Measurements from ENCODE around the gene NIBAN1. TPM values are rescaled to one million over a fixed set of nuclear protein-coding genes. Genes with fewer than 3 reads are reported as not detected.

The NIBAN1 gene
- total RNA-seq, 1 donor: 66.2 TPM

GRCh38 chr1:184941735-184942134 lies 32.6 kb downstream of the NIBAN1 start:
- Histone ChIP-seq H3K27me3 (ENCODE audit: insufficient read depth, low read length) (peaks cover 6% of the 10 kb centered on the region), H2AFZ (ENCODE audit: low read length) (no peak overlapping the region), H3K4me3 (ENCODE audit: insufficient read depth, low read length) (no peak overlapping the region), H3K4me1 (ENCODE audit: insufficient read depth, low read length) (peaks cover 2% of the 10 kb centered on the region), H4K20me1 (ENCODE audit: insufficient read depth, low read length) (no peaks in the 10 kb centered on the region), H3K9me3 (ENCODE audit: low read depth, low read length) (no peaks in the 10 kb centered on the region), H3K27ac (ENCODE audit: low read depth, low read length) (no peak overlapping the region), H3K4me2 (ENCODE audit: insufficient read depth, low read length) (no peak overlapping the region), H3K79me2 (ENCODE audit: insufficient read depth, low read length) (no peaks in the 10 kb centered on the region), H3K36me3 (ENCODE audit: insufficient read depth, low read length) (no peaks in the 10 kb centered on the region)
- DNase-seq (ENCODE audit: insufficient read length, low spot score, missing footprints): no peak
- TF ChIP-seq CTCF (IDR thresholded peaks at IDR 0.05; ENCODE audit: extremely low read depth, low read depth, low read length): no peak

- Histone ChIP-seq H3K9me3 (ENCODE audit: low read depth, low read length) (no peaks in the 10 kb centered on the region), H3K4me2 (ENCODE audit: insufficient read depth, low read length) (no peak overlapping the region), H3K4me3 (ENCODE audit: insufficient read depth, low read length) (no peak overlapping the region), H3K27ac (ENCODE audit: low read depth, low read length) (no peak overlapping the region), H3K79me2 (ENCODE audit: insufficient read depth, low read length) (no peaks in the 10 kb centered on the region), H2AFZ (ENCODE audit: low read length) (no peak overlapping the region), H3K27me3 (ENCODE audit: insufficient read depth, low read length) (peaks cover 6% of the 10 kb centered on the region), H3K4me1 (ENCODE audit: insufficient read depth, low read length) (peaks cover 2% of the 10 kb centered on the region), H4K20me1 (ENCODE audit: insufficient read depth, low read length) (no peaks in the 10 kb centered on the region), H3K36me3 (ENCODE audit: insufficient read depth, low read length) (no peaks in the 10 kb centered on the region)
- TF ChIP-seq CTCF (IDR thresholded peaks at IDR 0.05; ENCODE audit: extremely low read depth, low read depth, low read length): no peak
- DNase-seq (ENCODE audit: insufficient read length, low spot score, missing footprints): no peak
Observed at GRCh38 chr1:184941410-184941733, 32.9 kb downstream of the NIBAN1 start.

- H2AFZ ChIP-seq (ENCODE audit: low read length): no peak overlapping the region
- H3K9me3 ChIP-seq (ENCODE audit: low read depth, low read length): no peaks in the 10 kb centered on the region
- H3K4me2 ChIP-seq (ENCODE audit: insufficient read depth, low read length): no peak overlapping the region
- no peak for DNase-seq (ENCODE audit: insufficient read length, low spot score, missing footprints)
- H3K27ac ChIP-seq (ENCODE audit: low read depth, low read length): no peak overlapping the region
- no peaks in the 10 kb centered on the region for H3K79me2 ChIP-seq (ENCODE audit: insufficient read depth, low read length)
- peaks cover 2% of the 10 kb centered on the region for H3K4me1 ChIP-seq (ENCODE audit: insufficient read depth, low read length)
- H3K27me3 ChIP-seq (ENCODE audit: insufficient read depth, low read length): peaks cover 6% of the 10 kb centered on the region
- no peaks in the 10 kb centered on the region for H3K36me3 ChIP-seq (ENCODE audit: insufficient read depth, low read length)
- no peak for TF ChIP-seq CTCF (IDR thresholded peaks at IDR 0.05; ENCODE audit: extremely low read depth, low read depth, low read length)
- H3K4me3 ChIP-seq (ENCODE audit: insufficient read depth, low read length): no peak overlapping the region
- no peaks in the 10 kb centered on the region for H4K20me1 ChIP-seq (ENCODE audit: insufficient read depth, low read length)
Observed at GRCh38 chr1:184940694-184941409, 33.5 kb downstream of the NIBAN1 start.

GRCh38 chr1:184940226-184940625 lies 34.1 kb downstream of the NIBAN1 start:
- Histone ChIP-seq H3K9me3 (ENCODE audit: low read depth, low read length) (no peaks in the 10 kb centered on the region), H4K20me1 (ENCODE audit: insufficient read depth, low read length) (no peaks in the 10 kb centered on the region), H3K27me3 (ENCODE audit: insufficient read depth, low read length) (peaks cover 6% of the 10 kb centered on the region), H2AFZ (ENCODE audit: low read length) (no peak overlapping the region), H3K4me1 (ENCODE audit: insufficient read depth, low read length) (peaks cover 2% of the 10 kb centered on the region), H3K27ac (ENCODE audit: low read depth, low read length) (no peak overlapping the region), H3K4me2 (ENCODE audit: insufficient read depth, low read length) (no peak overlapping the region), H3K36me3 (ENCODE audit: insufficient read depth, low read length) (no peaks in the 10 kb centered on the region), H3K4me3 (ENCODE audit: insufficient read depth, low read length) (no peak overlapping the region), H3K79me2 (ENCODE audit: insufficient read depth, low read length) (no peaks in the 10 kb centered on the region)
- no peak for TF ChIP-seq CTCF (IDR thresholded peaks at IDR 0.05; ENCODE audit: extremely low read depth, low read depth, low read length)
- no peak for DNase-seq (ENCODE audit: insufficient read length, low spot score, missing footprints)

All from osteoblast (primary cell).